Measurements from ENCODE around the gene CFD. TPM values are rescaled to one million over a fixed set of nuclear protein-coding genes. Genes with fewer than 3 reads are reported as not detected.

Gene CFD
- total and polyA plus RNA-seq, 2 experiments from 2014 or later, result 0.90 to 4.7 TPM

GRCh38 chr19:855566-856120 is 3.8 kb upstream of the CFD start (continued):
- TF ChIP-seq REST (IDR thresholded peaks at IDR 0.05; ENCODE audit: unreplicated experiment), result no peak
- TF ChIP-seq JUNB (IDR thresholded peaks at IDR 0.05; ENCODE audit: unreplicated experiment), result no peak
- no peak for TF ChIP-seq EZH2 (IDR thresholded peaks at IDR 0.05; ENCODE audit: low read depth, unreplicated experiment)
- no peak for TF ChIP-seq ZNF331 (CRISPR knock-in tag; IDR thresholded peaks at IDR 0.05; ENCODE audit: low read depth)

- peaks cover 15% of the 10 kb centered on the region for H3F3A ChIP-seq (replicated peaks; ENCODE audit: low read depth)
- H3K4me1 ChIP-seq (ENCODE audit: insufficient read depth), result no peaks in the 10 kb centered on the region
- no peak overlapping the region for H3K27ac ChIP-seq (ENCODE audit: low read depth)
- H3K4me2 ChIP-seq, result no peak overlapping the region
- no peaks in the 10 kb centered on the region for H3K9me2 ChIP-seq (ENCODE audit: insufficient read depth)
- Mint-ChIP-seq H3K4me1 (no peaks in the 10 kb centered on the region), H3K9me3 (no peaks in the 10 kb centered on the region; the same call in 2 of the 3 replicates), H3K27me3 (ENCODE audit: insufficient read depth, low read depth, poor library complexity) (peaks cover 24% of the 10 kb centered on the region), H3K36me3 (ENCODE audit: low read depth) (no peaks in the 10 kb centered on the region), H3K27ac (no peak overlapping the region), H3K4me3 (no peak overlapping the region)
- no peaks in the 10 kb centered on the region for H3K36me3 ChIP-seq (ENCODE audit: insufficient read depth)
- ATAC-seq (no peak), DNase-seq (ENCODE audit: low spot score) (no peak)
- H3K4me3 ChIP-seq, result no peak overlapping the region
- no peak overlapping the region for H2AFZ ChIP-seq
- H3K79me2 ChIP-seq (replicated peaks; ENCODE audit: insufficient read depth), result no peaks in the 10 kb centered on the region
- H3K27me3 ChIP-seq (ENCODE audit: insufficient read depth), result peaks cover 27% of the 10 kb centered on the region
- H4K20me1 ChIP-seq (replicated peaks; ENCODE audit: insufficient read depth), result no peaks in the 10 kb centered on the region
- no peak for TF ChIP-seq POLR2AphosphoS5 (IDR thresholded peaks at IDR 0.05; ENCODE audit: low read depth)
- TF ChIP-seq ZNF114 (CRISPR knock-in tag; IDR thresholded peaks at IDR 0.05), result no peak
- TF ChIP-seq EZH2phosphoT487 (IDR thresholded peaks at IDR 0.05; ENCODE audit: unreplicated experiment), result no peak
- no peak for TF ChIP-seq ETS1 (IDR thresholded peaks at IDR 0.05)
- no peak for TF ChIP-seq REST (IDR thresholded peaks at IDR 0.05; ENCODE audit: unreplicated experiment)
- no peak for TF ChIP-seq NANOG (IDR thresholded peaks at IDR 0.05; ENCODE audit: borderline replicate concordance)
- no peak for TF ChIP-seq EZH2 (IDR thresholded peaks at IDR 0.05; ENCODE audit: low read depth, unreplicated experiment)
- no peak for TF ChIP-seq ZNF462 (CRISPR knock-in tag; IDR thresholded peaks at IDR 0.05)
- no peak for TF ChIP-seq CREB1 (CRISPR knock-in tag; IDR thresholded peaks at IDR 0.05; ENCODE audit: low read depth)
Observed at GRCh38 chr19:858284-858683, 1.2 kb upstream of the CFD start.

All from GM23338 (cell line).